NCI-H1092 (cell line): Measurements from ENCODE around the gene HOXB5.
A peak's percentile ranks its signal among the peaks of the same experiment; 100 is the strongest.

Experiments
- DNase-seq: peaks from one replicate; lab custom pipeline; 2025; lab: John Stamatoyannopoulos, UW

The HOXB5 gene

GRCh38 chr17:48615963-48616716 lies 22.6 kb upstream of the HOXB5 start:
- DNase-seq: no peak

GRCh38 chr17:48615047-48615962 lies 21.7 kb upstream of the HOXB5 start, which contains the start of gene HOXB8:
Gene HOXB8, minus strand, starts transcription at chr17:48615292. Its CDS starts 588 bp downstream, at chr17:48614704.
- peak; percentile 86 for DNase-seq

GRCh38 chr17:48613862-48614694 lies 20.5 kb upstream of the HOXB5 start:
- DNase-seq: no peak

GRCh38 chr17:48612854-48613691 lies 19.5 kb upstream of the HOXB5 start:
- no peak for DNase-seq

GRCh38 chr17:48612456-48612853 lies 18.9 kb upstream of the HOXB5 start:
- DNase-seq: peak; percentile 62

- DNase-seq: peak; percentile 92
These were observed 18.3 kb upstream of the HOXB5 start for GRCh38 chr17:48611681-48612455.

GRCh38 chr17:48611213-48611612 lies 17.6 kb upstream of the HOXB5 start:
- no peak for DNase-seq

GRCh38 chr17:48610282-48611211 lies 17.0 kb upstream of the HOXB5 start, which contains the start of gene HOXB7:
Gene HOXB7, minus strand, starts transcription at chr17:48611017. Its CDS starts 99 bp downstream, at chr17:48610918.
- DNase-seq: peak; percentile 57

GRCh38 chr17:48609759-48610281 lies 16.2 kb upstream of the HOXB5 start:
- peak; percentile 63 for DNase-seq

- DNase-seq: no peak
These were observed 15.5 kb upstream of the HOXB5 start for GRCh38 chr17:48609033-48609432.

GRCh38 chr17:48608494-48608834 lies 14.9 kb upstream of the HOXB5 start:
- no peak for DNase-seq

- DNase-seq: no peak
These were observed 13.5 kb upstream of the HOXB5 start for GRCh38 chr17:48606892-48607614.

- DNase-seq: no peak
These were observed 12.7 kb upstream of the HOXB5 start for GRCh38 chr17:48605991-48606891.

- peak; percentile 41 for DNase-seq
These were observed 11.9 kb upstream of the HOXB5 start for GRCh38 chr17:48605409-48605919.

GRCh38 chr17:48604770-48605329 lies 11.3 kb upstream of the HOXB5 start, which contains the start of gene HOXB6:
Gene HOXB6, minus strand, starts transcription at chr17:48604986. Its CDS starts 6,836 bp downstream, at chr17:48598150.
- DNase-seq: no peak

- no peak for DNase-seq
These were observed 10.6 kb upstream of the HOXB5 start for GRCh38 chr17:48603959-48604769.
